Measurements from ENCODE around the gene SEC14L5. TPM values are rescaled to one million over a fixed set of nuclear protein-coding genes. Genes with fewer than 3 reads are reported as not detected.
A peak's percentile ranks its signal among the peaks of the same experiment; 100 is the strongest.

The SEC14L5 gene
- total RNA-seq (not detected in 2 replicates), polyA plus RNA-seq (not detected in 2 replicates), polyA minus RNA-seq (not detected in 2 replicates), Bru-seq, nascent RNA (not detected), BruChase-seq, experiment 1, labeled RNA remaining after a 6-hour chase (percentile 4 among the genes with signal in this experiment), BruChase-seq, experiment 2, labeled RNA remaining after a 2-hour chase (percentile 2 among the genes with signal in this experiment)
- polyA plus RNA-seq (2011; cell fraction: cytosol; rRNA removed), result not detected in 2 replicates
- not detected in 2 replicates for polyA plus RNA-seq (2011; cell fraction: nucleus; rRNA removed)
- not detected in 2 replicates for polyA plus RNA-seq (2012)
- polyA minus RNA-seq (2011; cell fraction: cytosol; rRNA and poly(A)+ RNA removed), result not detected
- not detected in 2 replicates for polyA minus RNA-seq (2011; cell fraction: nucleus; rRNA and poly(A)+ RNA removed)
- long read RNA-seq, result 0 reads

DNA sequence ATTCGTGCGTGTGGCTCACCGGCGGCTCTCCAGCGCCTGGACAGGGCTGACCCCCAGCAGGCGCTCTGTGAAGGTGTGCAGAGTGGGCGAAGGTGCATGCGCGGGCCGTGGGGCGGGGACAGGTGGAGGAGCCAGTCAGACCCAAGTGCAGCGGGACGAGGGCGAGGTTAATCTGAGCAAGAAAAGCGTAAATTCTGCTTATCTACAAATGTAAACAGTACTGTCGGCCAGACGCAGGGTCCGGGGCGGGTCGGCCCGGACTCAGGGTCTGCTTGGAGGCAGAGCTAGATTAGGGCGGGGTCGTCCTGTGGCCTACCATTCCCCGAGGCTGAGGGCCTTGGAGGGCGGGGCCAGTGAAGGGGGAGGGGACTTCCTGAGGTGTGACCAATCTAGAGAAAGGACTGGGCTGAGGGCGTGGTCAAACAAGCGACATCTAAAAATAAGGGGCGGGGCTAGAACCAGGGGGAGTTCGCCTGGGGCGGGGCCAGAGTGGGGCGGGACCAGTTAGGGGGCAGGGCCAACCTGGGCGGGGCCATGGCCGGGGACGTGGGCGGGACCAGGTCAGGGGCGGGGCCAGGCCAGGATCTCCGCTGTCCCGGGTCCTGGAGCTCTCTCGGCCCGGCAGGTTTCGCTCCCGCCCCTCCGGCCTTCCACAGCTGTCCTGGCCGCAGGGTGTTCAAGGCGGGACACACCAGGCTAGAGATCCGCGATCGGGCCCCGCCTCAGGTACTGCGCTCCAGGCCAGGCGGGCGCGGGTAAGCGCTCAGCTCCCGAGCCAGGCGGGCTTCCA, at the start of gene SEC14L5:
Gene SEC14L5, plus strand, starts transcription at position 611 of the 790 bp plus-strand sequence. CDS start 994 bp downstream, outside the sequence.
- peak; percentile 98 for FAIRE-seq
- BruUV-seq (replicated peaks), result no TSS peak

More for the DNA sequence above, at the start of gene SEC14L5:
- H3K9me3 ChIP-seq (replicated peaks; ENCODE audit: control insufficient read depth, insufficient read depth, low read length), result no peaks in the 10 kb centered on the region
- DNase-seq (ENCODE audit: low read depth, low spot score), result peak; percentile 98
- H4K20me1 ChIP-seq (replicated peaks; ENCODE audit: control insufficient read depth, extremely low read depth, insufficient read depth, low read length), result no peaks in the 10 kb centered on the region
- dilution Hi-C loops (cut with MboI; ENCODE audit: extremely low pct_ligation_motif_present, low sequenced_read_pairs), result no loop called here
- H3K27me3 ChIP-seq (ENCODE audit: control insufficient read depth in 2 of 2, insufficient read depth in 2 of 2, low read length in 2 of 2), result peaks cover 0 to 2% of the 10 kb centered on the region in 2 experiments
- no peaks in the 10 kb centered on the region for H3K36me3 ChIP-seq (ENCODE audit: control insufficient read depth in 2 of 2, extremely low read depth in 1 of 2, insufficient read depth in 2 of 2, low read length in 2 of 2)
- H3K4me2 ChIP-seq (ENCODE audit: insufficient read depth, low read length), result peak within 1 kb of the TSS; percentile 92
- TF ChIP-seq MYC (IDR thresholded peaks at IDR 0.05; ENCODE audit: low read depth, low read length), result no peak
- TF ChIP-seq EZH2 (IDR thresholded peaks at IDR 0.05; ENCODE audit: borderline replicate concordance, low read depth, low read length, severe bottlenecking), result no peak
- no peak for TF ChIP-seq POLR2A (IDR thresholded peaks at IDR 0.05; ENCODE audit: low read depth, low read length)
- TF ChIP-seq JUN (IDR thresholded peaks at IDR 0.05; ENCODE audit: borderline replicate concordance, insufficient read depth, insufficient read length, low read depth), result no peak
- no peak for TF ChIP-seq GATA2 (IDR thresholded peaks at IDR 0.05; ENCODE audit: insufficient read depth, insufficient read length, low read depth, low read length)
- TF ChIP-seq CTCF (IDR thresholded peaks at IDR 0.05; ENCODE audit: extremely low read depth in 1 of 2, insufficient read depth in 1 of 2, low read depth in 1 of 2, low read length in 2 of 2), result no peak
- TF ChIP-seq MAX (IDR thresholded peaks at IDR 0.05; ENCODE audit: insufficient read depth, insufficient read length), result no peak
- no peak for TF ChIP-seq POLR2AphosphoS5 (IDR thresholded peaks at IDR 0.05; ENCODE audit: insufficient read depth, low read depth, low read length)
- no peak for TF ChIP-seq FOS (IDR thresholded peaks at IDR 0.05; ENCODE audit: borderline replicate concordance, insufficient read depth, low read length)
- H3K9ac ChIP-seq (replicated peaks; ENCODE audit: extremely low read depth, insufficient read depth, low read length), result peak within 1 kb of the TSS; percentile 54
- intact Hi-C loops (cut with micrococcal nuclease), result loop anchor here (2.0 to 10.0 kb wide), 7 partner anchors 63 to 346 kb away; partner anchors contain the start of genes EEF2KMT, NAGPA, NUDT16L1 and ROGDI
- peak within 1 kb of the TSS; percentile 87 for H2AFZ ChIP-seq (ENCODE audit: low read depth, low read length)
- H3K79me2 ChIP-seq (ENCODE audit: control insufficient read depth, insufficient read depth, low read length), result no peaks in the 10 kb centered on the region
- CTCF ChIA-PET, result interaction anchor here (0.7 to 1.6 kb wide), 10 partner anchors 10 to 451 kb away, joined by 3 to 4 read pairs (median 3); partner anchors contain the start of gene PPL
- no peak within 1 kb of the TSS for H3K27ac ChIP-seq (ENCODE audit: insufficient read depth, low read depth, low read length)
- peaks cover 5% of the 10 kb centered on the region for H3K4me1 ChIP-seq (ENCODE audit: control insufficient read depth, extremely low read depth, insufficient read depth, low read length)
- H3K4me3 ChIP-seq (replicated peaks in 1 of 3; ENCODE audit: insufficient read depth in 1 of 3, low read depth in 1 of 3, low read length in 3 of 3), result peak within 1 kb of the TSS; percentile 40 to 73 (median 65)
- H3K9me1 ChIP-seq (replicated peaks; ENCODE audit: control insufficient read depth, extremely low read depth, insufficient read depth, low read length), result no peaks in the 10 kb centered on the region
- POLR2A ChIA-PET, result interaction anchor here (0.5 kb wide), 1 partner anchor 103 kb away, joined by 9 read pairs; no protein-coding TSS in a partner anchor

Measured in endothelial cell of umbilical vein (primary cell).